ENCODE data around the gene FUT7.
"Not testable (repeated sequence)": the region's sequence is repeated elsewhere in the genome, so short reads cannot be mapped to it uniquely, and the experiment has no call there.

Gene FUT7

GRCh38 chr9:137049544-137050449 lies 17.9 kb upstream of the FUT7 start:
- peak in 3 of 5 experiments; percentile 36 to 68 (median 52) for DNase-seq

- no peak for DNase-seq
Observed at GRCh38 chr9:137048655-137049543, 17.0 kb upstream of the FUT7 start.

- peak; percentile 52 to 79 (median 73) for DNase-seq
Observed at GRCh38 chr9:137046088-137046787, 14.3 kb upstream of the FUT7 start, which contains the start of gene NPDC1. Gene NPDC1 (minus strand): TSS chr9:137046177. CDS start chr9:137045989, 188 bp downstream.

- DNase-seq: no peak
Observed at GRCh38 chr9:137045294-137046087, 13.6 kb upstream of the FUT7 start.

GRCh38 chr9:137044502-137045177 lies 12.8 kb upstream of the FUT7 start:
- no peak for DNase-seq

DNA sequence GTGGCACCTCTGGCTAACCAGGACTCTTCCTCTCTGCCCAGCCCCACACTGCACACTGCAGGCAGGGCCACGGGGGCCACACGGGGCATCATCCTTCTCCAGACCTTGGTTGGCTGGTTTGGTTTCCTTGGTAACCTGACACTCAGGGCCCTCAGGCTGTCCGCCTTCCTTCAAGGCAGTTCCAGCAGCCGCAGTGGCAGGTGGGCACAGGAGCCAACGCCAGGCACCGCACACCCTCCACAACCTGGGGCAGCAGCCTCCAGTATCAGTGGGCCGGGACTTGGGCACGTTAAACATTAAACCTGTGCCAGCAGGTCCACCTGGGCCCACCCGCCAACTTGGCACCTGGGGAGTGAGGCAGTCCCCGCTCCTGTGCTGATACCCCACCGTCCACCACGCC lies 12.1 kb upstream of the FUT7 start:
- no peak for DNase-seq

DNA sequence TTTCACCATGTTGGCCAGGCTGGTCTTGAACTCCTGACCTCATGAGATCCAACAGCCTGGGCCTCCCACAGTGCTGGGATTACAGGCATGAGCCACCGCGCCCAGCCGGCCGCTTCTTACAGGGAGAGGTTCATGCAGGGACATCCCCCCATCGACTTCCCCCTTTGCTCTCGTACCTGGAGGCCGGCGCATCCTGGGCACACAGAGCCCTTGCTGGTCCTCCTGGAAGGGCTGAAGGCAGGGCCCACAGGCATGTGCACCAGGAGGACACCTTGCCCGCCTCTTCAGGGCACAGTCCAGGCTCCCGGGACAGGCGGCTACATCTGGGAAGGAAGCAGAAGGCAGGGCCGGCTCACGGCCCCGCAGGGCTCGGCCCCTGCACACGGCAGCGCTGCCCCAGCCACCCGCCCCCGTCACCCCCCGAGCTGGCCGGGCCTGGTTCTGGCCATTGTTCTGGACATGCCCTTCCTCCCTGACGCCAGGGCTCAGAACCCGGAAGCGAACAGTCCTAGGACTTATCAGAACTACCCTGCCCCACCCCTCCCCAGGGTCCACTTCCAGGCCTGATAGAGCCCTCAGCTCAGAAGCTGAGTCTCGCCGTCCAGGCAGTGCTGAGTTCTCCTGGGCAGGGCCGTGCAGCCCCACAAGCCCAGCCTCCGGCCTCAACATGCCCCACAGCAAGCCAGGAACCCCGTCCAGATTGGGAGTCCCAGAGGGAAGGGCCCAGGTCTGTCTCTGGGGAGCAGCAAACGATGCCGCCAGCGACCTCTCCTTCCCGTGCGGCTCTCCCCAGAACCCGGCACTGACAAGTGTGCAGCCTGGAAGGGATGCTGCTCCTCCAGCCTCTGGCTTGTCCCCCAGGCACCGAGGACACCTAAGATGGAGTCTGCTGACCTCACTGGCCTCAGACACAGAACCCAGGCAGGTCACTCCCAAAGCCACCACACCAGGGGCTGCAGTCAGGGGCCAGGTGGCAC lies 11.2 kb upstream of the FUT7 start:
- DNase-seq: no peak

DNA sequence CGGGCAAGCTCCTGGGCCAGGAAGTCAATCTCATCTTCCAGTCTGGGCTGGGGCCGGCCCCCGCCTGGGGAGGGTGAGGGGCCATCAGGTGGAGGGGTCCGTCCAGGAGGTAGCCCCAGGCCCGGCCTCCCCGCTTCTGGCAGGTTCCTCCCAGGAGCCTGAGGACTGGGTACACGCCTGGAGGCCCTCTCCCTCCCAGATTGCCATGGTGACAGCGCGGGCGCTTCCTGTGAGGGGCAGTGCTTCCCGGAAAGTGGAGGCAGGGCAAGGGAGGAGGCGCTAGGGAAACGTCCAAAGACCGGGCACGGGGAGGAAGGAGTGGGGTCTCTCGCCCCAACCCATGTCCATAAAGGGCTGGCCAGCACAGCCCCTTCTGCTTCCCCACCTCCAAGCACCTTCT lies 9.2 kb upstream of the FUT7 start:
- DNase-seq: no peak

GRCh38 chr9:137040568-137040967 lies 8.7 kb upstream of the FUT7 start:
- DNase-seq: no peak

- no peak for DNase-seq
Observed at GRCh38 chr9:137039611-137040366, 7.9 kb upstream of the FUT7 start.

- DNase-seq: no peak
Observed at GRCh38 chr9:137038916-137039315, 7.0 kb upstream of the FUT7 start.

- no peak for DNase-seq
Observed at GRCh38 chr9:137037483-137037882, 5.6 kb upstream of the FUT7 start.

DNA sequence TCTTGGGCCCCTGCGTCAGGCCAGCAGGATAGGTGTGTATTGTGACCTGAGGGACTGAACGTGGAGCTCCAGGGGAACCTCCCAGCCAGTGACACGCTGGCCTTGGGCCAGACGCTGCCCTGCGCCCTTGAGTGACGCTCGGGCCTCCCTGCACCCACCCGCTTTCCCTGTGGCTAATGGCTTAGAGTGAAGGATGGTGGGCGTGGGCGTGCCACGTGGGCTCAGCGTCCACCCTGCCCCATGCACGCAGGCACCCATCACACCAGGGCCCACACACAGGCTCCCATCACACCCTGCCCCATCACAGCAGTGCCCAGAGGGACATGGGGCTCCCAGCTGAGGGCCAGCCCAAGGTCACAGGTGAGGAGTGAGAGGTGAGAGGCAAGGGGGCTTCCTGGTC lies 5.1 kb upstream of the FUT7 start:
- DNase-seq: no peak

DNA sequence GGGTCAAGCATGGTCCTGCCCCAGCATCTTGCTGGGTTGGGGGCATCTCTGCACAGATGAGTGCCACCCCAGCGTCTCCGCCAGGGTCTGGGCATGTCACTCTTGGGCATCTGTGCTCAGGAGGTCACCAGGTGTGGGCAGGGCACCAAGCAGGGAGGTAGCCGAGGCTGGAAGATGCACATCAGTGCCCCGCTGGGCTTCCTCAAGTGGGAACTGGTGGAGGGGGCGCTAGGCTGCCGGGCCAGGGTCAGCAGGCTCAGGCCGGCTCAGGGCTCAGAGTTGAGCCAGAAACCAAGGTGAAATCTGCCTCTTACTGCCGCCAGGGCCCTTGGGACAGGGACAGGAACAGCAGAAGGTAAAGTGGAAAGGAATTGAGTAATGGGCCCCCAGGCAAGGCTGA lies 4.0 kb upstream of the FUT7 start:
- DNase-seq: no peak

GRCh38 chr9:137035507-137035834 lies 3.6 kb upstream of the FUT7 start:
- no peak for DNase-seq

DNA sequence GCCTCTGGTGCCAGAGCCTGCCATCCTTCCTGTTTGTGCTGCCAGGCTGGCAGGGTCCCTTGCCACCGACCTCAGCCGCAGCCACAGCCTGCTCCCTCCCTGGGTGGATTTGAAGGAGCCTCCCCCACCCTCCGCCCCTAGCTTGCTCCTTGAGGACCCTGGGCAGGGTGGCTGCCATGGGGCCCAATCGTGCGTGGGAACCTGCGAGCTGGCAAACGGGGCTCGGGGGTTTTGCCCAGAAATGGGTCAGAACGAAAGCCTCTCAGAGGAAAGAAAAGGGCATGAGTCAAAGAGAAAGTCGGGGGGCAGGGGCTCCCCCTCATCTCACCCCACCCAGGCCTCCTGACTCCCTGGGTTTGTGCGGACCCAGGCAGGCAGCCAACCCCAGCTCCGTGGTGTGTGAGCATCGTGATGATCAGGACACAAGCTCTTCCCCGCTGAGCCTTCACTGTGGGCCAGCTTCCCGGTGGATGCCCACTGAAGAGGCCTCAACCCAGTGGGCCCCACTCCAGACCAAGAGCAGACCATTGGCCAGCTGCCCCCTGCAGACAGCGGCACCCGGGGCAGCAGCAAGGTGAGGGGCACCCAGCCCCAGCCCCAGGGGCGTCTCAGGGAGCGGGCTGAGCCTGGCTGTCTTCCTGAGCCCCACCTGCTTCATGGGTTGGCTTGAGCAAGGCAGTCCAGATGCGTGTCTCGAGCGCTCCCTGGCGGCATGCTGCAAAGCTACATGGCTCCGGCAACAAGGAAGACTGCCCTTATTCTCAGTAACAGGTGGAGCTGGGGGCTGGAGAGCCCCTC lies 3.0 kb upstream of the FUT7 start:
- DNase-seq: peak; percentile 78 to 93 (median 78)

GRCh38 chr9:137034039-137034708 lies 2.3 kb upstream of the FUT7 start:
- no peak for DNase-seq

DNA sequence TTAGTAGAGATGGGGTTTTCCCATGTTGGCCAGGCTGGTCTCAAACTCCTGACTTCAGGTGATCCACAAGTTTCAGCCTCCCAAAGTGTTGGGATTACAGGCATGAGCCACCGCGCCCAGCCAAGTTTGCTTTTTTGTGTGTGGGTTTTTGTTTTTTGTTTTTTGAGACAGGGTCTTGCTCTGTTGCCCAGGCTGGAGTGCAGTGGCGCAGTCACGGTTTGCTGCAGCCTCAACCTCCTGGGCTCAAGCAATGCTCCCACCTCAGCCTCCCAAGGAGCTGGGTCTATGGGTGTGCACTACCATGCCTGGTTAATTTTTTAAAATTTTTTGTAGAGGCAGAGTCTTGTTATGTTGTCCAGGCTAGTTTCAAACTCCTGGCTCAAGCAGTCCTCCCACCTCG lies 1.6 kb upstream of the FUT7 start:
- DNase-seq: not testable (repeated sequence)
